Right kidney (tissue), 9 donors: Measurements from ENCODE around the gene FLRT1.

Source experiments
- DNase-seq: peaks from one replicate; pipeline ENCODE4 v3.0.0-alpha.2; 2016
- long read RNA-seq, 8 donors: transcript quantifications; one replicate each; lab custom pipeline, GENCODE V29; 2026

FLRT1 gene, protein sequence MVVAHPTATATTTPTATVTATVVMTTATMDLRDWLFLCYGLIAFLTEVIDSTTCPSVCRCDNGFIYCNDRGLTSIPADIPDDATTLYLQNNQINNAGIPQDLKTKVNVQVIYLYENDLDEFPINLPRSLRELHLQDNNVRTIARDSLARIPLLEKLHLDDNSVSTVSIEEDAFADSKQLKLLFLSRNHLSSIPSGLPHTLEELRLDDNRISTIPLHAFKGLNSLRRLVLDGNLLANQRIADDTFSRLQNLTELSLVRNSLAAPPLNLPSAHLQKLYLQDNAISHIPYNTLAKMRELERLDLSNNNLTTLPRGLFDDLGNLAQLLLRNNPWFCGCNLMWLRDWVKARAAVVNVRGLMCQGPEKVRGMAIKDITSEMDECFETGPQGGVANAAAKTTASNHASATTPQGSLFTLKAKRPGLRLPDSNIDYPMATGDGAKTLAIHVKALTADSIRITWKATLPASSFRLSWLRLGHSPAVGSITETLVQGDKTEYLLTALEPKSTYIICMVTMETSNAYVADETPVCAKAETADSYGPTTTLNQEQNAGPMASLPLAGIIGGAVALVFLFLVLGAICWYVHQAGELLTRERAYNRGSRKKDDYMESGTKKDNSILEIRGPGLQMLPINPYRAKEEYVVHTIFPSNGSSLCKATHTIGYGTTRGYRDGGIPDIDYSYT
- long read RNA-seq, donor 1, partial matches to known transcripts = 0 of 1 reads
- long read RNA-seq, donor 1, other reads (novel, unspliced or antisense) = 0 of 1 reads
- long read RNA-seq, donor 2, partial matches to known transcripts = 0 of 1 reads
- long read RNA-seq, donor 2, other reads (novel, unspliced or antisense) = 0 of 1 reads
- long read RNA-seq, donor 3, partial matches to known transcripts = 0 of 1 reads
- long read RNA-seq, donor 3, other reads (novel, unspliced or antisense) = 0 of 1 reads
- long read RNA-seq, donor 4 = 0 reads
- long read RNA-seq, donor 5, partial matches to known transcripts = 0 of 1 reads
- long read RNA-seq, donor 5, other reads (novel, unspliced or antisense) = 0 of 1 reads
- long read RNA-seq, donor 6 = 0 reads
- long read RNA-seq, donor 7, partial matches to known transcripts = 0 of 1 reads
- long read RNA-seq, donor 7, other reads (novel, unspliced or antisense) = 0 of 1 reads
- long read RNA-seq, donor 8 = 0 reads

- DNase-seq = no peak
Observed at GRCh38 chr11:64035576-64035975, at the start of gene FLRT1. Gene FLRT1 (plus strand): TSS chr11:64035931. CDS start chr11:64116268, 80,337 bp downstream.

DNA sequence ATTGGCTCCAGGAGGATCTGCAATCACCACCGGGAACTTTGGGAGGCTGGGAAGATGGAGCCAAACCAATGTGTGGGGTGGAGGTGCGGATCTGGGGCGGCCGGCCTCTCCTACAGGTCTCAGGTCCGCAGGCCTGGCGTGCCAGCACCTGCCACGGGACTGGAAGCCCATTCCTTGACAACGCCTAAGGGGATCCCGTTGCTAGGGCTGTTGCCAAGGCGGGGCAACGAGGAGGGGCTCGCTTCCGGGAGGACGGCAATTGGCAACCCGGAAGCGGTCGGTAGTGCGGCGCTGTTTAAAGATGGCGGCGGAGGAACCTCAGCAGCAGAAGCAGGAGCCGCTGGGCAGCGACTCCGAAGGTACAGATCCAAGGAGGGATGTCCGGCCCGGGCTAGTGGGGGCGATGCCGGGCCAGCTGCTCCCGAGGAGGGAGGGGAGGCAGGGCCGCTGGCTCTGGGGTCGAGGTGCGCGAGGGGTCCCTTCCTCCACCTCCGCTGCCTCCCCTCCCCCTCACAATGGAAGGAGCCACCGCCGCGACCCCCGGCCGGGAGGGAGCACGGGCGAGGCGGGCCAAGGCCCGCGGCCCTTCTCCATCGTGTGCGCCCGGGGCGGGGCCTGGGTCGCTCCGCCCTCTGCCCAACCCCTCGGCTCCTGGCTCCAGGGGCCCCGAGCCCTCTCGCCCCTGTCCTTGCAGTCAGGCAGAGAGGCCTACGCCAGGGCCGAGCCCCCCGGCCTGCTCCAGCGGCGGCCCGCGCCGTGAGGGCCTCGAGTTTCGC is 49.4 kb upstream of the FLRT1 start, which contains the start of gene OTUB1:
Gene OTUB1, plus strand, starts transcription at position 283 of the 776 bp plus-strand sequence. Its CDS starts 19 bp downstream, at position 302.
- peak; percentile 93 for DNase-seq

DNA sequence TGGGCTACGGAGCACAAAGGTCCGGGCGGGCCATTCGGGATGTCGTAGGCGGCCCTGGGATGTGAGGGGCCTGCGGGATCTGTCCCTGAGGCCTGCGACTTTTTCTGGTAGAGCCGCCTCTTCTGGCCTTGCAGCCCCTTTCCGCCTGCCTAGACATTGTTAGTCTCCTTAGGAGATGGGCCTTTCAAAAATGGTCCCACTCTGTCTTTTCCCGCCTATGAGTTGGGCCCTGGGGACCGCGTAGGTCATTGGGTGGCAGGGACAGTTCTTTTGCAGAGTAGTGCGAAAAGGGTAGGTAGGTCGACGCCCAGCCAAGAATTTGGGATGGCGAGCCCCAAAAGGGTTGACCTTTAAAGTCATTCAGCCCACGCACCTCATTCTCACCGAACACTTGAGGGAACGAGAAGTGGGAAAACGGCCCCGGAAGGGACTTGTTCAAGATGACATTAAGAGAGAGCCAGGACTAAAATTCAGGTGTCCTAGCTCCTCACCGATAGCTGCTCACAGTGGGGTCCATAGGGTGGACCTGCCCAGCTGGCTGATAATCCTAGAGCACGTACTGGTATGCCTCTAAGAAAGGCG is 48.7 kb upstream of the FLRT1 start:
- DNase-seq = no peak

DNA sequence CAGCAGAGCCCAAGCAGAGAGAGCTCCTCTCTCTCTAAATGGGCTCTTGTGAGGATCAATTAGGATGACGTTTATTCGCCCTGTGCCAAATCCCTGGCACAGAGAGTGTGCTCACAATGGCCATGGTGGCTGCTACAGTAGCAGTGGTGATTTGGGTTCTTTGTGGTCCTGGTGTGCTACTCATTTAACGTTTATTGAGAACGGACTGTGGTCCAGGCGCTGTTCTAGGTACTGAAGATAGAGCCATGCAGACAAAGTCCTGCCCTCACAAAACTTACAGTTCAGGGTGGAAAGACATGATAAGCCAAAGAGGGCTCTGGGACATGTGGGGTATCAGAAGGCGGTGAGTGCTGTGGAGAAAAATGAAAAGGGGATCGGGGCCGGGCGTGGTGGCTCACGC is 44.2 kb upstream of the FLRT1 start:
- DNase-seq = no peak

GRCh38 chr11:63993100-63993499 is 42.6 kb upstream of the FLRT1 start:
- DNase-seq = no peak

- DNase-seq = no peak
Observed at GRCh38 chr11:63993993-63994392, 41.7 kb upstream of the FLRT1 start.

DNA sequence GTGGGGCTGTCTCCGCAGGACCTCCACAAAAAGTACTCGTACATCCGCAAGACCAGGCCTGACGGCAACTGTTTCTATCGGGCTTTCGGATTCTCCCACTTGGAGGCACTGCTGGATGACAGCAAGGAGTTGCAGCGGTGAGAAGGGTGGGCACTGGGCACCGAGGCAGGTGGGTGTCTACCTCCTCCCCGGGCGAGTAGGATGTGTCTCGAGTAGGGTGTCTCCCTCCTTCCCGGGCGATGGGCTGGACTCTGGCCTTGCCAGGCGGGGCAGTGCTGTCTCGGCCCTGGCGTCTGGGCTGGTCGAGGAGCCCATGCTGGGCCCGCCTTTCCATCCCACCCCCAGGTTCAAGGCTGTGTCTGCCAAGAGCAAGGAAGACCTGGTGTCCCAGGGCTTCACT is 39.2 kb upstream of the FLRT1 start:
- no peak for DNase-seq

DNA sequence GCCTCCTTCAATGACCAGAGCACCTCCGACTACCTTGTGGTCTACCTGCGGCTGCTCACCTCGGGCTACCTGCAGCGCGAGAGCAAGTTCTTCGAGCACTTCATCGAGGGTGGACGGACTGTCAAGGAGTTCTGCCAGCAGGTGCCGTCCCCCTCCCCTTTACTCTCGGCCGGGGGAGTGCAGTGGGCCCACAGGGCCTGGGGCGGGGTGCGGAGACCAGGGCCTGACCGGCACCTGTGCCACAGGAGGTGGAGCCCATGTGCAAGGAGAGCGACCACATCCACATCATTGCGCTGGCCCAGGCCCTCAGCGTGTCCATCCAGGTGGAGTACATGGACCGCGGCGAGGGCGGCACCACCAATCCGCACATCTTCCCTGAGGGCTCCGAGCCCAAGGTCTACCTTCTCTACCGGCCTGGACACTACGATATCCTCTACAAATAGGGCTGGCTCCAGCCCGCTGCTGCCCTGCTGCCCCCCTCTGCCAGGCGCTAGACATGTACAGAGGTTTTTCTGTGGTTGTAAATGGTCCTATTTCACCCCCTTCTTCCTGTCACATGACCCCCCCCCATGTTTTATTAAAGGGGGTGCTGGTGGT is 38.5 kb upstream of the FLRT1 start:
- no peak for DNase-seq

DNA sequence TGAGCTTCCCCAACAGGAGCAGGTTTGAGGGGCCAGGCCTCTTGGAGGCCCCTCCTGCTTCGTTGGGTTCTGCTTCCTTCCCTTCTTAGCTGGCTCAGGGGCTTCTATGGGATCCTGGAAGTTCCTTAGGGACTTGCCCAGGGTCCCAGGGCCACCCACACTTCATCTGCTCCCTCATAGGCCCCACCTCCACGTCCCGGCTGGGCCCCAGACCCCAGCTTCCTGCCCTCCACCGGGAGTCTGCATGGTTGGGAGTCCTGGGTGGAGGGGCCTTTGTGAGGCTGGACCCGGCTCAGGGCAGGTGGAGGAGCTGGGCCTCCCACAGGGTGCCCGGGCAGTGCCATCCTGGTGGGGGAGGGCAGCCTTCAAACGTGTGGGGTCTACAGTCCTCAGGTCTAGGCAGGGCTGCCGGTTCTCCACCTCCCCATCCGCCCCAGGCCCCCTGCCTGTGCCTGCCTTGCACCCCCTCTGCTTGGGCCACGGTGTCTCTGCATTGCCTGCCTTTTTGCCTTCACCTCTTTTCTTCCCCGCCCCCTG is 37.9 kb upstream of the FLRT1 start:
- no peak for DNase-seq

- DNase-seq = peak; percentile 69
Observed at GRCh38 chr11:63998558-63999348, 37.0 kb upstream of the FLRT1 start.

DNA sequence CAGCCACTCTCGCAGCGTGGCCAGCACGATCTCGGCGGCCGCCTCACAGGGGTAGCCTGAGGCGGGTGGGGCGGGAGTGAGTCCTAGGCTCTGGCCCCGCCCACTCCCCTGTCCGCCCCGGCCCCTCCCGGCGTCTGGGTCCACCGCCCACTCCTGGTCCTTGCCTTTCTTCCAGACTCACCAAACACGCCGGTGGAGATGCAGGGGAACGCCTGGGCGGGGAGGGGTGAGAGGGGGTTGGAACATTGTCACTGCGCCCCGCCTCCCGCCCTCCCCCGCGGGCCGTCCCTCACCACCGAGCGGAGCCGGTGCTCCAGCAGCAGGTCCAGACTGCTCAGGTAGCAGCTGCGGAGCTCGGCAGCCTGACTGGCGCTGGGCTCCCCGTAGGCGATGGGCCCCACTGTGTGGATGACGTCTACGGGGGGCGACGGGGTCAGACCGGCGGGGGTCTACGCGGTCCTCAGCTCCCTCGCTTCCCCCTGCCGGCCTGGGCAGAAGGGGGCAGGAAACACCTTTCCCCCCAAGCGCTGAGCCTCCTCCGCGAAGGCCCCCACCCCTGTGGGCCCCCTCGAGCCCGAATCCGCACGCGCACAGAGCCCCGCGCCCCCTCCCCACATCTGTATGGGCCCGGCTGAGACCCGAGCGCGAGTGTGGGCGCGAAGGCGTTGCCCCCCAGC is 36.2 kb upstream of the FLRT1 start:
- no peak for DNase-seq

DNA sequence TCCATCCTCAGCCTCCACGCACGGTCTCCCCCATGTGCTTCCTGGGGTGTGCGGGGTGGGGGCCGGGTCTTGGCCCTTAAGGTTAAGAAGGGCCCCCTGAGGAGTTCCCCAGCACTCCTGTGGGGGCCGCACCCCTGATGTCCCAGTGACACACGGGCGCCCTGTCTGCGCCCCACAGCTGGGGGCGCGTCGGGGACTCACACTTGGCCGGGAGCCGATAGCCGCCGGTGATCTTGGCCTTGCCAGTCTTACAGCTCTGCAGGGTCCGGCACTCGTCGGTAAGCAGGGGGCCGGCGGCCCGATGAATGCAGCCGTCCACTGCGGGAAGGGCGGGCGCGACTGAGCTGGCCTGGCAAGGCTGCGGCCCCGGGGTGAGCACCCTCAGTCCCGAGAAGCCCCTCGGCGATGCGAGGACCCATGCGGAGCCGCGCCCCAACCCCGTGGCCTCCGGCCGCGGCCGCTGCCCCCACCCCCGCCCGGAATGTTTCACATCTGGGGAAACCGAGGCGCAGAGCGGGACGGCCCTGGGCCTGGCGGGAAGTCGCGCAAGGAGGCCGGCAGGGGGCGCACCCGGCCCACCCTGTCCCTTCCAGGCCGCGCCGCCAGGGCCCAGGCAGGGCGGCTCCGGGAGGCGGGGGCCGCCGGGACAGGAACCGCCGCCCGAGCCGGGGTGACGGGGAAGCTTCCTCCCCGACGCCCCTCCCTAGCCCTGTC is 35.5 kb upstream of the FLRT1 start:
- DNase-seq = peak; percentile 69

- peak; percentile 82 for DNase-seq
Observed at GRCh38 chr11:64000740-64001483, 34.8 kb upstream of the FLRT1 start.

DNA sequence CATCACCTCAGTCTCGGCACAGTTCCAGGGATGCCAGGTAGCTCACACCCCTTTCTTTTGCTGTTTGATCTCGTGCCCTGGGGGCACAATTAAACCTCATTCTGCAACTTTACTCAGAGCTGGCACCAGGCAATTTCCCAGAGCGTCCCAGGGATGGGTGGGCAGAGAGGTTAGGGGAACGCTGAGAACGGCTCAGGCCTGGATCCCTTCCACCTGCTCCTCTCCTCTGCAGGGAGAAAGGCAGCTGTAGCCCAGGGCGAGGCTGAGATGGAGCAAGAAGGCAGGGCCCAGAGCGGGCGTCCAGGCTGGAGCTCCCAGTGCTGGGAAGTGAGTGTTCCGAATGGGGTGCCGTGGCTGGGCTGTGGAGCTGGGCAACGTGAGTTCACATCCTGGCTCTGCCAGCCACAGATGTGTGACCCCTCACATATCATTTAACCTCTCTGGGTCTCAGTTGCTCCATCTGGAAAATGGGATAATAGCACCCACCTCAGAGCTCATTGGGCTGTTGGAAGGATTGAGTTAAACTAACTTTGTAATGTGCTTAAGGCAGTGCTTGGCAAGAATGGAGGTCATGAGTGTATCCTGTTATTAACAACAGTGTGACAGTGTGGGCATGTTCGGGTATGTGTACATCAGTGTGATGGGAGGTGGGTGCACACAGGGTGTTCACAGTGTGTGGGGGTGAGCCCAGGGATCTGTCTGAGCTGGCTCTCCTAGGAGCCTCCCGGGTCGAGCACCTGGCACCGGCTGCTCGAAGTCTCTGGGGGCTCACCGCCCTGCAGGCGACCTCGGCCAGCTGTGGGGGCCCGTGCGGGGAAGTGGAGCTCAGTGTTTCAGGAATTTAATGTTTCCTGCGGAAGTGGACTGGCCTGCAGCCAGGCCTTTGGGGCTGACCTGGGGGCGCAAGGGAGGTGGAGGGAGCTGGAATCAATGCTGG is 34.0 kb upstream of the FLRT1 start:
- DNase-seq = peak; percentile 68

DNA sequence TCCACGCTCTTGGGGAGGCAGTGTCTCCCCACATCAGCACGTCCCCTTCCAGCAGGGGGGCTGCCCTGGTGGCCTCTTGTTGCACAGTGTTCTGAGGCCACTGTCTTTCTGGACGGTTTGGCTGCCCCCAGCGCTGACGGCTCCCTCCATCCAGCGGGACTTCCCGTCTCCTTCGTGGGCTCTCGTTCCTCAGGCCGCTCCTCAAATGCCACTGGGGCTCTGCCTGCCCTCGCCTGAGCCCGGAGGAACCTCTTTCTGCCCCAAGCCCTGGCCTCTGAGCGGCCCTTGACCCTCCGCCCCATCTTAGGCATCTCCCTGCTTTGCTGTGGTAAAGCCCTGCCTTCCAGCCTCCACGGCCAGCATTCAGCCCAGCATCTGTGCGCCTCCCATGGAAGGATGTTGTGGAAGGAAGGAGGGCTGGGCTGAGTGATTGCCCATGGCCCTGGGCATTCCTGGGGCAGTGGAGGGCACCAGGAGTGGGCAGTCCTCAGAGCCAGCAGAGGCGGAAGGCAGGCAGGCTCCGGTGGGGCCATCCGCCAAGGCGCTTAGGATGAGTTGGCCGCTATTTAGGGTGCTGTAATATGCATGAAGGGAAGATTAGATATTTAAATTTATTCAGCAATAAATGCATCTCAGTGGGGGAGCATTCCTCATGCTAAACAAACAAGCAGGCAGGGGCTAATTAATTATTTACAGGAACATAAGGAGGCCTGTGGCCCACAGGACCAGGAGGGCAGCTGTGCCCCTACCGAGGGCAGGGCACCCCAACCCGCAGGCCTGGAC is 31.7 kb upstream of the FLRT1 start:
- DNase-seq = no peak

DNA sequence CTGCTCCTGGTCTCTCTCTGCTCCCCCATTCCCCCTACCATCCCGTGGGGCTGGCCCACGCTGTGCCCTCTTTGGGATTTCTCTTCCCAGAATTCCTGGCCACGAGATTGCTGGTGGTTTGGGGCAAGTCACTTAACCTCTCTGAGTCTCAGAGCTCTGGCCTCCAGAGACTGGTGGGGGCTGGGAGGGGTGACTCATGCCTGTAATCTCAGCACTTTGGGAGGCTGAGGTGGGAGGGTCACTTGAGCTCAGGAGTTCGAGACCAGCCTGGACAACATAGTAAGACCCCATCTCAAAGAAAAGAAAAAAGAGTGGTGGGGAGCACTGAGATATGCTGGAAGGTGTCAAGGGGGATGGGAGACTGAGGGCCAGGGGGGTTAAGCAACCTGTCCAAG is 31.1 kb upstream of the FLRT1 start:
- DNase-seq = no peak
